SK-N-SH treated with all-trans-retinoic acid at 6 μM for 48 hours (cell line): ENCODE data around the gene IRS1.

ENCODE experiments used
- ATAC-seq: fragments of 200-7000 bp; cut with Tn5 transposase; 3 replicates; pipeline ENCODE4 v1.9.1; 2020; ENCODE audit warnings: mild to moderate bottlenecking, moderate library complexity
- ARNTL ChIP-seq: fragments of 450-650 bp; formaldehyde crosslinking; IDR thresholded peaks from 2 replicates; pipeline ENCODE4 v1.5.0; 2020; ENCODE audit warnings: low read depth, mild to moderate bottlenecking, moderate library complexity, borderline replicate concordance
- BACH2 ChIP-seq: fragments of 250-450 bp; sonication (Bioruptor Pico); IDR thresholded peaks from 2 replicates; pipeline ENCODE4 v1.9.0; 2021; ENCODE audit warnings: mild to moderate bottlenecking, borderline replicate concordance
- CSDC2 ChIP-seq: fragments of 250-450 bp; sonication (Bioruptor Pico); IDR thresholded peaks from 2 replicates; pipeline ENCODE4 v1.5.0; 2020; ENCODE audit warnings: mild to moderate bottlenecking, moderate library complexity
- ESRRG ChIP-seq: fragments of 250-450 bp; sonication (Bioruptor Pico); IDR thresholded peaks from 2 replicates; pipeline ENCODE4 v1.6.1; 2021; ENCODE audit warnings: mild to moderate bottlenecking
- GLIS3 ChIP-seq: fragments of 250-450 bp; sonication (Bioruptor Pico); IDR thresholded peaks from 2 replicates; pipeline ENCODE4 v1.5.0; 2020; ENCODE audit warnings: mild to moderate bottlenecking, moderate library complexity
- ISL1 ChIP-seq: fragments of 250-450 bp; sonication (Bioruptor Pico); IDR thresholded peaks from 2 replicates; pipeline ENCODE4 v2.1.2; 2022; ENCODE audit warnings: mild to moderate bottlenecking, moderate library complexity
- OSR1 ChIP-seq: fragments of 250-450 bp; sonication (Bioruptor Pico); IDR thresholded peaks from 2 replicates; pipeline ENCODE4 v1.8.0; 2022; ENCODE audit warnings: moderate library complexity, mild to moderate bottlenecking, inconsistent platforms
- PPARA ChIP-seq: fragments of 250-450 bp; sonication (Bioruptor Pico); IDR thresholded peaks from 2 replicates; pipeline ENCODE4 v1.5.0; 2020; ENCODE audit warnings: mild to moderate bottlenecking, borderline replicate concordance
- RARB ChIP-seq: fragments of 250-450 bp; sonication (Bioruptor Pico); IDR thresholded peaks from 2 replicates; pipeline ENCODE4 v1.8.0; 2021; ENCODE audit warnings: mild to moderate bottlenecking, moderate library complexity
- SNAI2 ChIP-seq: fragments of 250-450 bp; sonication (Bioruptor Pico); IDR thresholded peaks from 2 replicates; pipeline ENCODE4 v1.5.0; 2020; ENCODE audit warnings: mild to moderate bottlenecking, moderate library complexity
- TCF4 ChIP-seq: fragments of 250-450 bp; sonication (Bioruptor Pico); IDR thresholded peaks from 2 replicates; pipeline ENCODE4 v1.8.0; 2021; ENCODE audit warnings: mild to moderate bottlenecking, moderate library complexity, borderline replicate concordance
- TOX ChIP-seq: fragments of 250-450 bp; sonication (Bioruptor Pico); IDR thresholded peaks from 2 replicates; pipeline ENCODE4 v1.8.0; 2021; ENCODE audit warnings: mild to moderate bottlenecking, moderate library complexity, borderline replicate concordance
- ZC3H10 ChIP-seq: fragments of 250-450 bp; sonication (Bioruptor Pico); IDR thresholded peaks from 2 replicates; pipeline ENCODE4 v1.5.1; 2021; ENCODE audit warnings: mild to moderate bottlenecking, moderate library complexity
- ZFP3 ChIP-seq: fragments of 250-450 bp; sonication (Bioruptor Pico); IDR thresholded peaks from 2 replicates; pipeline ENCODE4 v1.5.0; 2020; ENCODE audit warnings: mild to moderate bottlenecking, moderate library complexity
- ZFP30 ChIP-seq: fragments of 450-650 bp; formaldehyde crosslinking; IDR thresholded peaks from 2 replicates; pipeline ENCODE4 v1.5.0; 2022; ENCODE audit warnings: mild to moderate bottlenecking, moderate library complexity
- ZNF565 ChIP-seq: fragments of 450-650 bp; formaldehyde crosslinking; conservative IDR thresholded peaks from 2 replicates; pipeline ENCODE4 v1.5.0; 2020; ENCODE audit warnings: low read depth, mild to moderate bottlenecking, moderate library complexity
- ZNF70 ChIP-seq: fragments of 450-650 bp; formaldehyde crosslinking; IDR thresholded peaks from 2 replicates; pipeline ENCODE4 v1.5.0; 2020; ENCODE audit warnings: mild to moderate bottlenecking, moderate library complexity
- ZNF8 ChIP-seq: fragments of 450-650 bp; formaldehyde crosslinking; IDR thresholded peaks from 2 replicates; pipeline ENCODE4 v1.5.0; 2020; ENCODE audit warnings: mild to moderate bottlenecking, moderate library complexity
- TF ChIP-seq, protein P1 (sequence below): fragments of 250-450 bp; sonication (Bioruptor Pico); IDR thresholded peaks from 2 replicates; pipeline ENCODE4 v1.5.0; 2020; ENCODE audit warnings: mild to moderate bottlenecking, moderate library complexity
- TF ChIP-seq, protein P2 (sequence below): fragments of 250-450 bp; sonication (Bioruptor Pico); IDR thresholded peaks from 2 replicates; pipeline ENCODE4 v1.5.1; 2020; ENCODE audit warnings: low read depth, mild to moderate bottlenecking, moderate library complexity
- TF ChIP-seq, protein P3 (sequence below): fragments of 250-450 bp; sonication (Bioruptor Pico); IDR thresholded peaks from 2 replicates; pipeline ENCODE4 v1.8.0; 2020; ENCODE audit warnings: mild to moderate bottlenecking, moderate library complexity, borderline replicate concordance
- TF ChIP-seq, protein P4 (sequence below): fragments of 250-450 bp; sonication (Bioruptor Pico); IDR thresholded peaks from 2 replicates; pipeline ENCODE4 v1.5.1; 2021; ENCODE audit warnings: mild to moderate bottlenecking, moderate library complexity

The IRS1 gene

DNA sequence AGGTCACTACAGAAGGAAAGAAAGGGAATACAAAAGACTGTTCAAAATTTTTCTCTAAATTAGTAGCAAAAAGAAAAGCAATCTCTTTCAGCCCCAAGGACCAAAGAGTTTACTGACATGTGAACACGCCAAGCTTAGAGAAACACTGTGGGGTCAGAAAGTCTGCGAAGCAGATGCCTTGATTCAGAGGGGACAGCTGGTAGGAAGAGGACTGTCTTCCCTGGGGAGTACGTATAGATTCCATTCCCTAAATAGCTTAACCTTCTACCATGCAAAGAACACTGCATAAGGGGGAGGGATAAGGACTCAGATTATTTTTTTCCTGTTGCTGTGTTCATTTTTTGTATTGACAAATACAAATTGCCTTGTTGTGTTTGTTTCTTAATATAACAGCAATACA lies 96.1 kb downstream of the IRS1 start:
- no peak for TF ChIP-seq RARB (CRISPR knock-in tag)
- no peak for TF ChIP-seq OSR1 (CRISPR knock-in tag)
- no peak for TF ChIP-seq ARNTL
- no peak for TF ChIP-seq ZNF70
- TF ChIP-seq ESRRG (CRISPR knock-in tag), result no peak
- no peak for TF ChIP-seq TOX
- ATAC-seq, result no peak

DNA sequence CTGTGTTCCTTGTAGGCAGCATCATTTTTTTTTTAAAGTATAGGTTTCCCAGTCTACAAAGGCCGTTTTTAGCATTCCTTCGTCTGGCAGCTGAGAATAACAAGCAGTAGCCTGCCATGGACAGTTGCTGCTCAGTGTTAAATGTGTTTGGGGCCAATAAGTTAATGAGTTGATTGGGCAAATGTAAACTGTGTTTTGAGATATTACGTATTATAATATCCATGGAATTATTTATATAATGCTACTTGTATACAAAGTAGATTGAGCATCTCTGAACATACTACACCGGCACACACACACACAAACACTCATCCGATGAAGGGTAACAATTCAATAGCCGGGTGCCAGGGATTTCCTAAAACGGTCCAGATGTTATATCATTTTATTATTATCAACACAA lies 97.2 kb downstream of the IRS1 start:
- TF ChIP-seq ZFP30 (no peak), PPARA (CRISPR knock-in tag) (no peak), ESRRG (CRISPR knock-in tag) (no peak), ARNTL (no peak), ISL1 (CRISPR knock-in tag) (no peak), ZC3H10 (no peak)
- TF ChIP-seq, protein P1, sequence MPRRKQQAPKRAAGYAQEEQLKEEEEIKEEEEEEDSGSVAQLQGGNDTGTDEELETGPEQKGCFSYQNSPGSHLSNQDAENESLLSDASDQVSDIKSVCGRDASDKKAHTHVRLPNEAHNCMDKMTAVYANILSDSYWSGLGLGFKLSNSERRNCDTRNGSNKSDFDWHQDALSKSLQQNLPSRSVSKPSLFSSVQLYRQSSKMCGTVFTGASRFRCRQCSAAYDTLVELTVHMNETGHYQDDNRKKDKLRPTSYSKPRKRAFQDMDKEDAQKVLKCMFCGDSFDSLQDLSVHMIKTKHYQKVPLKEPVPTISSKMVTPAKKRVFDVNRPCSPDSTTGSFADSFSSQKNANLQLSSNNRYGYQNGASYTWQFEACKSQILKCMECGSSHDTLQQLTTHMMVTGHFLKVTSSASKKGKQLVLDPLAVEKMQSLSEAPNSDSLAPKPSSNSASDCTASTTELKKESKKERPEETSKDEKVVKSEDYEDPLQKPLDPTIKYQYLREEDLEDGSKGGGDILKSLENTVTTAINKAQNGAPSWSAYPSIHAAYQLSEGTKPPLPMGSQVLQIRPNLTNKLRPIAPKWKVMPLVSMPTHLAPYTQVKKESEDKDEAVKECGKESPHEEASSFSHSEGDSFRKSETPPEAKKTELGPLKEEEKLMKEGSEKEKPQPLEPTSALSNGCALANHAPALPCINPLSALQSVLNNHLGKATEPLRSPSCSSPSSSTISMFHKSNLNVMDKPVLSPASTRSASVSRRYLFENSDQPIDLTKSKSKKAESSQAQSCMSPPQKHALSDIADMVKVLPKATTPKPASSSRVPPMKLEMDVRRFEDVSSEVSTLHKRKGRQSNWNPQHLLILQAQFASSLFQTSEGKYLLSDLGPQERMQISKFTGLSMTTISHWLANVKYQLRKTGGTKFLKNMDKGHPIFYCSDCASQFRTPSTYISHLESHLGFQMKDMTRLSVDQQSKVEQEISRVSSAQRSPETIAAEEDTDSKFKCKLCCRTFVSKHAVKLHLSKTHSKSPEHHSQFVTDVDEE (CRISPR knock-in tag), result no peak
- ATAC-seq, result no peak

DNA sequence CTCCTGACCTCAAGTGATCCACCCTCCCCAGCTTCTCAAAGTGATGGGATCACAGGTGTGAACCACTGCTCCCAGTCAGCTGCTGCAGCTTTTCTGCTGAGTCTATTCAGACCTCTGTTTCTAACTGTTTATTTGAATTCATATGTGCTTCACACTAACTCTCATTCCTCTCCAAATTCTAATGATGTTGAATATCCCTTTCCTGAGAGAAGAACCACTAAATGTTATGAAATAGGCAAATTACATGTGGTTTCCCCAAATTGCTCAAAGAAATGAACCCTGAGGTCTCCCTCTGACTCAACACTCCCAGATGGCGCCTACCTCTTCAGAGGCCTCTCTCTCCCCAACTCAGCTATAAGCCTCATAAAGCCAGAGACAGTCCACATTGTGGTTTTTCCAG lies 98.6 kb downstream of the IRS1 start:
- TF ChIP-seq, protein P1 (CRISPR knock-in tag), result no peak
- TF ChIP-seq ZFP3 (CRISPR knock-in tag), result no peak
- TF ChIP-seq SNAI2, result no peak
- TF ChIP-seq, protein P2, sequence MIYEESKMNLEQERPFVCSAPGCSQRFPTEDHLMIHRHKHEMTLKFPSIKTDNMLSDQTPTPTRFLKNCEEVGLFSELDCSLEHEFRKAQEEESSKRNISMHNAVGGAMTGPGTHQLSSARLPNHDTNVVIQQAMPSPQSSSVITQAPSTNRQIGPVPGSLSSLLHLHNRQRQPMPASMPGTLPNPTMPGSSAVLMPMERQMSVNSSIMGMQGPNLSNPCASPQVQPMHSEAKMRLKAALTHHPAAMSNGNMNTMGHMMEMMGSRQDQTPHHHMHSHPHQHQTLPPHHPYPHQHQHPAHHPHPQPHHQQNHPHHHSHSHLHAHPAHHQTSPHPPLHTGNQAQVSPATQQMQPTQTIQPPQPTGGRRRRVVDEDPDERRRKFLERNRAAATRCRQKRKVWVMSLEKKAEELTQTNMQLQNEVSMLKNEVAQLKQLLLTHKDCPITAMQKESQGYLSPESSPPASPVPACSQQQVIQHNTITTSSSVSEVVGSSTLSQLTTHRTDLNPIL (CRISPR knock-in tag), result no peak
- TF ChIP-seq RARB (CRISPR knock-in tag), result no peak
- no peak for TF ChIP-seq TCF4 (CRISPR knock-in tag)
- TF ChIP-seq ESRRG (CRISPR knock-in tag), result no peak
- no peak for TF ChIP-seq PPARA (CRISPR knock-in tag)
- TF ChIP-seq ZNF565 (CRISPR knock-in tag), result no peak
- TF ChIP-seq ZFP30, result no peak
- TF ChIP-seq GLIS3, result no peak
- no peak for TF ChIP-seq CSDC2 (CRISPR knock-in tag)
- TF ChIP-seq, protein P3, sequence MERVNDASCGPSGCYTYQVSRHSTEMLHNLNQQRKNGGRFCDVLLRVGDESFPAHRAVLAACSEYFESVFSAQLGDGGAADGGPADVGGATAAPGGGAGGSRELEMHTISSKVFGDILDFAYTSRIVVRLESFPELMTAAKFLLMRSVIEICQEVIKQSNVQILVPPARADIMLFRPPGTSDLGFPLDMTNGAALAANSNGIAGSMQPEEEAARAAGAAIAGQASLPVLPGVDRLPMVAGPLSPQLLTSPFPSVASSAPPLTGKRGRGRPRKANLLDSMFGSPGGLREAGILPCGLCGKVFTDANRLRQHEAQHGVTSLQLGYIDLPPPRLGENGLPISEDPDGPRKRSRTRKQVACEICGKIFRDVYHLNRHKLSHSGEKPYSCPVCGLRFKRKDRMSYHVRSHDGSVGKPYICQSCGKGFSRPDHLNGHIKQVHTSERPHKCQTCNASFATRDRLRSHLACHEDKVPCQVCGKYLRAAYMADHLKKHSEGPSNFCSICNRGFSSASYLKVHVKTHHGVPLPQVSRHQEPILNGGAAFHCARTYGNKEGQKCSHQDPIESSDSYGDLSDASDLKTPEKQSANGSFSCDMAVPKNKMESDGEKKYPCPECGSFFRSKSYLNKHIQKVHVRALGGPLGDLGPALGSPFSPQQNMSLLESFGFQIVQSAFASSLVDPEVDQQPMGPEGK, result no peak
- no peak for TF ChIP-seq ISL1 (CRISPR knock-in tag)
- TF ChIP-seq, protein P4, sequence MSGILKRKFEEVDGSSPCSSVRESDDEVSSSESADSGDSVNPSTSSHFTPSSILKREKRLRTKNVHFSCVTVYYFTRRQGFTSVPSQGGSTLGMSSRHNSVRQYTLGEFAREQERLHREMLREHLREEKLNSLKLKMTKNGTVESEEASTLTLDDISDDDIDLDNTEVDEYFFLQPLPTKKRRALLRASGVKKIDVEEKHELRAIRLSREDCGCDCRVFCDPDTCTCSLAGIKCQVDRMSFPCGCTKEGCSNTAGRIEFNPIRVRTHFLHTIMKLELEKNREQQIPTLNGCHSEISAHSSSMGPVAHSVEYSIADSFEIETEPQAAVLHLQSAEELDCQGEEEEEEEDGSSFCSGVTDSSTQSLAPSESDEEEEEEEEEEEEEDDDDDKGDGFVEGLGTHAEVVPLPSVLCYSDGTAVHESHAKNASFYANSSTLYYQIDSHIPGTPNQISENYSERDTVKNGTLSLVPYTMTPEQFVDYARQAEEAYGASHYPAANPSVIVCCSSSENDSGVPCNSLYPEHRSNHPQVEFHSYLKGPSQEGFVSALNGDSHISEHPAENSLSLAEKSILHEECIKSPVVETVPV (CRISPR knock-in tag), result no peak
- no peak for TF ChIP-seq ZNF8
- TF ChIP-seq BACH2, result no peak
- no peak for TF ChIP-seq ZC3H10
- no peak for TF ChIP-seq TOX
- ATAC-seq, result no peak
